Hepatocyte (in vitro differentiated cells): ENCODE results near the gene OSBPL10. TPM values are rescaled to one million over a fixed set of nuclear protein-coding genes. Genes with fewer than 3 reads are reported as not detected.

Source experiments
- DNase-seq: peaks from one replicate; pipeline ENCODE4 v3.0.0-alpha.2; 2016; ENCODE audit warnings: low spot score
- H2AFZ ChIP-seq: fragments of 200-600 bp; sonication (generic); 2 replicates; pipeline ENCODE4 v1.6.0; 2016; ENCODE audit warnings: antibody characterized with exemption, mild to moderate bottlenecking
- H3K27ac ChIP-seq: fragments of 200-600 bp; sonication (generic); 2 replicates; pipeline ENCODE4 v1.5.1; 2016; ENCODE audit warnings: mild to moderate bottlenecking
- H3K27me3 ChIP-seq: fragments of 200-600 bp; sonication (generic); 2 replicates; pipeline ENCODE4 v1.6.1; 2016
- H3K36me3 ChIP-seq: fragments of 200-600 bp; sonication (generic); replicated peaks from 2 replicates; pipeline ENCODE4 v1.5.1; 2016; ENCODE audit warnings: low read depth; ENCODE audit not compliant: insufficient read depth
- H3K4me1 ChIP-seq: fragments of 200-600 bp; sonication (generic); 2 replicates; pipeline ENCODE4 v1.5.1; 2016; ENCODE audit warnings: mild to moderate bottlenecking, moderate library complexity; ENCODE audit not compliant: insufficient read depth
- H3K4me2 ChIP-seq: fragments of 200-600 bp; sonication (generic); 2 replicates; pipeline ENCODE4 v1.6.0; 2016
- H3K4me3 ChIP-seq: fragments of 200-600 bp; sonication (generic); 2 replicates; pipeline ENCODE4 v1.5.1; 2016; ENCODE audit warnings: mild to moderate bottlenecking
- H3K79me2 ChIP-seq: fragments of 200-600 bp; sonication (generic); 2 replicates; pipeline ENCODE4 v1.6.0; 2017; ENCODE audit warnings: mild to moderate bottlenecking
- H3K9me2 ChIP-seq: fragments of 200-600 bp; sonication (generic); replicated peaks from 2 replicates; pipeline ENCODE4 v1.6.0; 2017; ENCODE audit warnings: mild to moderate bottlenecking; ENCODE audit not compliant: insufficient read depth
- H3K9me3 ChIP-seq: fragments of 200-600 bp; sonication (generic); 2 replicates; pipeline ENCODE4 v1.5.1; 2016; ENCODE audit warnings: low read depth, mild to moderate bottlenecking
- H4K20me1 ChIP-seq: fragments of 200-600 bp; sonication (generic); 2 replicates; pipeline ENCODE4 v1.6.0; 2016; ENCODE audit warnings: mild to moderate bottlenecking; ENCODE audit not compliant: insufficient read depth, poor library complexity, severe bottlenecking
- EZH2 ChIP-seq: fragments of 200-600 bp; sonication (generic); IDR thresholded peaks from 2 replicates; pipeline ENCODE4 v1.6.1; 2016; ENCODE audit warnings: antibody characterized with exemption, mild to moderate bottlenecking, borderline replicate concordance
- EZH2phosphoT487 ChIP-seq: fragments of 200-600 bp; sonication (generic); IDR thresholded peaks from one replicate; pipeline ENCODE4 v1.6.1; 2018; ENCODE audit warnings: antibody characterized with exemption, mild to moderate bottlenecking, low read depth, moderate library complexity; ENCODE audit not compliant: unreplicated experiment, severe bottlenecking
- WGBS: methylation state at CpG from one replicate; pipeline ENCODE4 v1.1.6; 2016; ENCODE audit warnings: low lambda C conversion rate; ENCODE audit errors: missing lambda C conversion rate; 5-methylcytosine and 5-hydroxymethylcytosine counted together
- polyA plus RNA-seq: library from polyadenylated mRNA; unstranded; fragments of >200 nt; fragmentation: Nextera tagmentation; extraction: Ambion mirVana; gene quantifications from 2 replicates; pipeline ENCODE4 v1.2.1, GENCODE V29; 2016
- total RNA-seq: library from RNA; depleted of rRNA; stranded (reverse); fragments of >200 nt; gene quantifications from 2 replicates; pipeline ENCODE4 v1.2.3, GENCODE V29; 2014
- TF ChIP-seq, protein P1 (sequence below): fragments of 200-600 bp; sonication (generic); IDR thresholded peaks from 2 replicates; pipeline ENCODE4 v1.5.1; 2016; ENCODE audit warnings: antibody characterized with exemption, mild to moderate bottlenecking; ENCODE audit not compliant: poor library complexity

OSBPL10 gene
- total and polyA plus RNA-seq, 2 experiments from 2014 or later, result 18.2 to 32.8 TPM

DNA sequence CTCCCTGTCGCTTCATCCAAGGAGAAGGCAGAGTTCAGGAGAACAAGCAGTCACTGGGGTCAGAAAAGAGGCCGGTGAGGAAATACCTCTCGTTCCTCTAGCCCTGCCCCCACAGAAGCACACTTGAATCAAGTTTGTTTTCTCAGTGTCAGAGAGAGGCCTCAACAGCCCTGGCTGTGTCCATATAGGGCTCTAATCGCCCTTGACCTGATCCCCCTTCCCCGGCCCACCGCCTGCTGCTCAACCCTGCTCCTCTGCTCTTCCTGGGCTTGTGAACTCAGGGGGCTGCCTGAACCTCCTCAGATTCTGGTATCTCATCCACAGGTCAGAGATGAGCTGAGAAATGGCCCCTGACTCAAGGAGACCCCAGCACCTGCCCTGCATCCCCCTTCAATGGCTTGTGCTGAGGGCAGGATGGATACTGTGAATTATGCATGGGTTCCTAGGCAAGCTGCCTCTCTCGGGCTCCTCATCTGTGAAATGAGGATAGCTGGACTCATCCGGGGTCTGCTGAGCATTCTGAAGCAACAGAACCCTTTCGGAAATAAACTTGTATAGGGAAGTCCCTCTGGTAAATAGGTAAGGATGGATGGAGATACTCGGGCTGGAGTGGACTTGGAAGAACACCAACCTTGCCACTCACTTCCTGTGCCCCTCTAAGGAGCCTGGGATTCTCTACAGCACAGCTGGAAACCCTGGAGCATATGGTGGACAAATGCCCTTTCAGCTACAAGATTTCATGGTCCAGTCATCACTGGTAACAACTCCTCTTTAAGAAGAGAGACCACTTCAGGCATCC lies 300.8 kb downstream of the OSBPL10 start:
- Histone ChIP-seq H3K27ac (no peak overlapping the region), H3K4me1 (peaks cover 7% of the 10 kb centered on the region), H3K9me2 (no peaks in the 10 kb centered on the region), H3K4me3 (no peak overlapping the region), H4K20me1 (no peaks in the 10 kb centered on the region), H3K9me3 (no peaks in the 10 kb centered on the region), H3K27me3 (no peaks in the 10 kb centered on the region), H3K79me2 (no peaks in the 10 kb centered on the region), H3K36me3 (no peaks in the 10 kb centered on the region), H3K4me2 (no peak overlapping the region), H2AFZ (no peak overlapping the region)
- no peak for TF ChIP-seq EZH2
- TF ChIP-seq, protein P1, sequence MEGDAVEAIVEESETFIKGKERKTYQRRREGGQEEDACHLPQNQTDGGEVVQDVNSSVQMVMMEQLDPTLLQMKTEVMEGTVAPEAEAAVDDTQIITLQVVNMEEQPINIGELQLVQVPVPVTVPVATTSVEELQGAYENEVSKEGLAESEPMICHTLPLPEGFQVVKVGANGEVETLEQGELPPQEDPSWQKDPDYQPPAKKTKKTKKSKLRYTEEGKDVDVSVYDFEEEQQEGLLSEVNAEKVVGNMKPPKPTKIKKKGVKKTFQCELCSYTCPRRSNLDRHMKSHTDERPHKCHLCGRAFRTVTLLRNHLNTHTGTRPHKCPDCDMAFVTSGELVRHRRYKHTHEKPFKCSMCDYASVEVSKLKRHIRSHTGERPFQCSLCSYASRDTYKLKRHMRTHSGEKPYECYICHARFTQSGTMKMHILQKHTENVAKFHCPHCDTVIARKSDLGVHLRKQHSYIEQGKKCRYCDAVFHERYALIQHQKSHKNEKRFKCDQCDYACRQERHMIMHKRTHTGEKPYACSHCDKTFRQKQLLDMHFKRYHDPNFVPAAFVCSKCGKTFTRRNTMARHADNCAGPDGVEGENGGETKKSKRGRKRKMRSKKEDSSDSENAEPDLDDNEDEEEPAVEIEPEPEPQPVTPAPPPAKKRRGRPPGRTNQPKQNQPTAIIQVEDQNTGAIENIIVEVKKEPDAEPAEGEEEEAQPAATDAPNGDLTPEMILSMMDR, result no peak
- no peak for TF ChIP-seq EZH2phosphoT487
- DNase-seq, result peak; percentile 34
- WGBS, result 69% methylated on average over 10 of the region's 10 CpGs

DNA sequence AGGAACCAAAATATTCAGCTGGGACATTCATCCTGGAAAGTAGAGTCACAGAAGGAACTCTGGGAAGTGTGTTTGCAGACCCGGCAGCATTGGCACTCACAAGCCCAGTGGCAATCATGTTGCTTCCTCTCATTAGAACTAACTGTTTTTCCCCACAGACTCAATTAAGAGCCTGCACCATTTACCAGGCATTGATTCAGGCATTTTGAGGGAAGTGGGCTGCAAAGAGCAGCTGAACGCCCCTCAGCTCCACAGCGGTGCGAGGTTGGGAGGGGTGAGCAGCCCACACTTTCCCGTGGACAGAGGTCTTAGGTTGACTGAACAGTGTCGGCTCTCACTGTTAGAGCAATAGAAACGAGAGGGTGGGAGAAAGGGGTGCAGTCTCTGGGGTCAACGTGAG lies 304.5 kb downstream of the OSBPL10 start:
- Histone ChIP-seq H3K27ac (no peak overlapping the region), H3K36me3 (no peaks in the 10 kb centered on the region), H3K4me1 (peaks cover 7% of the 10 kb centered on the region), H4K20me1 (no peaks in the 10 kb centered on the region), H2AFZ (no peak overlapping the region), H3K9me2 (no peaks in the 10 kb centered on the region), H3K4me3 (no peak overlapping the region), H3K79me2 (no peaks in the 10 kb centered on the region), H3K27me3 (no peaks in the 10 kb centered on the region), H3K9me3 (no peaks in the 10 kb centered on the region), H3K4me2 (no peak overlapping the region)
- WGBS, result 94% methylated on average over 8 of the region's 8 CpGs
- TF ChIP-seq EZH2 (no peak), EZH2phosphoT487 (no peak)
- TF ChIP-seq, protein P1, result no peak
- no peak for DNase-seq

DNA sequence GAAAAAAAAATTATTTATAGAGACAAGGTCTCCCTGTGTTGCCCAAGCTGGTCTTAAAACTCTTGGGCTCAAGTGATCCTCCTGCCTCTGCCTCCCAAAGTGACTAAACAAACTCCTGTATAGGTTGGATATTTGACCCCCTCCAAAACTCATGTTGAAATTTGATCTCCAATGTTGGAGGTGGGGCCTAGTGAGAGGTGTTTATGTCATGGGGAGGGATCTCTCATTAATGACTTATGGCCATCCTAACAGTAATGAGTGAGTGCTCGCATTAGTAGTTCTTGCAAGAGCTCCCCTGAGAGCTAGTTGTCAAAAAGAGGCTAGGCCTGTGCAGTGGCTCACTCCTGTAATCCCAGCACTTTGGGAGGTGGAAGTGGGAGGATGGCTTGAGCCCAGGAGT lies 307.1 kb downstream of the OSBPL10 start:
- WGBS, result 94% methylated on average over 1 of the region's 1 CpG
- TF ChIP-seq EZH2phosphoT487, result no peak
- no peak for TF ChIP-seq EZH2
- TF ChIP-seq, protein P1, result no peak
- Histone ChIP-seq H3K27ac (no peak overlapping the region), H3K9me2 (no peaks in the 10 kb centered on the region), H3K79me2 (no peaks in the 10 kb centered on the region), H3K36me3 (no peaks in the 10 kb centered on the region), H3K9me3 (no peaks in the 10 kb centered on the region), H2AFZ (no peak overlapping the region), H3K4me1 (no peaks in the 10 kb centered on the region), H3K4me3 (no peak overlapping the region), H3K27me3 (no peaks in the 10 kb centered on the region), H3K4me2 (no peak overlapping the region), H4K20me1 (no peaks in the 10 kb centered on the region)
- DNase-seq, result no peak
